ENCODE results near the gene XRCC5. TPM values are rescaled to one million over a fixed set of nuclear protein-coding genes. Genes with fewer than 3 reads are reported as not detected.
"Not testable (repeated sequence)": the region's sequence is repeated elsewhere in the genome, so short reads cannot be mapped to it uniquely, and the experiment has no call there.

Gene XRCC5
- total and polyA plus RNA-seq, 3 donors from 2014 or later = 132 to 145 (median 133) TPM

GRCh38 chr2:216206821-216207220 is 97.7 kb downstream of the XRCC5 start:
- DNase-seq = no peak
- Histone ChIP-seq H3K4me1 (no peaks in the 10 kb centered on the region), H3K36me3 (ENCODE audit: low read depth, missing control alignments) (no peaks in the 10 kb centered on the region), H3K4me3 (no peak overlapping the region), H3K27ac (no peak overlapping the region), H3K9me3 (no peaks in the 10 kb centered on the region), H3K27me3 (no peaks in the 10 kb centered on the region)
- WGBS, 2 donors = 90 to 93% methylated on average over 5 of the region's 5 CpGs
- intact Hi-C loops (cut with DNase I; ENCODE audit: low total_unique reads) = no loop called here
- no peak for TF ChIP-seq CTCF (IDR thresholded peaks at IDR 0.05)
- no peak for TF ChIP-seq POLR2A (IDR thresholded peaks at IDR 0.05)

GRCh38 chr2:216208661-216209060 is 99.5 kb downstream of the XRCC5 start:
- WGBS, 2 donors = 97 to 99% methylated on average over 8 of the region's 8 CpGs
- not testable (repeated sequence) for H3K27ac ChIP-seq; H3K36me3 ChIP-seq (ENCODE audit: low read depth, missing control alignments)

GRCh38 chr2:216210701-216211540 is 101.8 kb downstream of the XRCC5 start:
- WGBS, 2 donors = 45 to 48% methylated on average over 3 of the region's 3 CpGs
- DNase-seq = no peak

More at GRCh38 chr2:216208661-216209060, 99.5 kb downstream of the XRCC5 start:
- intact Hi-C loops (cut with DNase I; ENCODE audit: low total_unique reads); H3K4me1 ChIP-seq; DNase-seq; H3K27me3 ChIP-seq; H3K9me3 ChIP-seq; H3K4me3 ChIP-seq: not testable (repeated sequence)

GRCh38 chr2:216211614-216212145 is 102.5 kb downstream of the XRCC5 start:
- 96 to 97% methylated on average over 2 of the region's 2 CpGs for WGBS, 2 donors
- no peaks in the 10 kb centered on the region for H3K9me3 ChIP-seq
- peak overlapping the region in 1 of 2 donors; percentile 24 for H3K27ac ChIP-seq
- H3K36me3 ChIP-seq (ENCODE audit: low read depth, missing control alignments) = no peaks in the 10 kb centered on the region
- no peak for DNase-seq
- H3K4me1 ChIP-seq = peaks cover 3% of the 10 kb centered on the region
- no peak overlapping the region for H3K4me3 ChIP-seq
- intact Hi-C loops (cut with DNase I; ENCODE audit: low total_unique reads) = no loop called here
- H3K27me3 ChIP-seq = no peaks in the 10 kb centered on the region
- TF ChIP-seq CTCF (IDR thresholded peaks at IDR 0.05) (no peak), POLR2A (IDR thresholded peaks at IDR 0.05) (no peak)

More at GRCh38 chr2:216210701-216211540, 101.8 kb downstream of the XRCC5 start:
- intact Hi-C loops (cut with DNase I; ENCODE audit: low total_unique reads) = no loop called here
- Histone ChIP-seq H3K9me3 (no peaks in the 10 kb centered on the region), H3K27me3 (no peaks in the 10 kb centered on the region), H3K4me3 (no peak overlapping the region), H3K4me1 (peaks cover 3% of the 10 kb centered on the region), H3K27ac (peak overlapping the region in 1 of 2 donors; percentile 24), H3K36me3 (ENCODE audit: low read depth, missing control alignments) (no peaks in the 10 kb centered on the region)
- TF ChIP-seq POLR2A (IDR thresholded peaks at IDR 0.05) = no peak

GRCh38 chr2:216214768-216215167 is 105.6 kb downstream of the XRCC5 start:
- TF ChIP-seq CTCF (IDR thresholded peaks at IDR 0.05) (no peak), POLR2A (IDR thresholded peaks at IDR 0.05) (no peak)
- no peak overlapping the region for H3K4me3 ChIP-seq
- peaks cover 3% of the 10 kb centered on the region for H3K4me1 ChIP-seq
- no peak overlapping the region for H3K27ac ChIP-seq
- no peaks in the 10 kb centered on the region for H3K36me3 ChIP-seq (ENCODE audit: low read depth, missing control alignments)
- WGBS, 2 donors = 87 to 93% methylated on average over 2 of the region's 2 CpGs
- no peak for DNase-seq
- no peaks in the 10 kb centered on the region for H3K9me3 ChIP-seq
- intact Hi-C loops (cut with DNase I; ENCODE audit: low total_unique reads) = no loop called here
- no peaks in the 10 kb centered on the region for H3K27me3 ChIP-seq

Measured in testis (tissue), 3 donors.